HG03342 (cell line): ENCODE data around the gene MEI1.

Source experiments
- ATAC-seq: cut with Tn5 transposase; IDR thresholded peaks from one replicate; pipeline ENCODE4 v1.9.1; 2021; ENCODE audit warnings: mild to moderate bottlenecking, moderate library complexity; ENCODE audit not compliant: unreplicated experiment

MEI1 gene

GRCh38 chr22:41838842-41839618, 139.7 kb downstream of the MEI1 start:
- no peak for ATAC-seq

- ATAC-seq, result no peak
These were observed 140.9 kb downstream of the MEI1 start for GRCh38 chr22:41840216-41840615.

- ATAC-seq, result no peak
These were observed 141.9 kb downstream of the MEI1 start for GRCh38 chr22:41841085-41841712.

GRCh38 chr22:41842996-41843970, 144.0 kb downstream of the MEI1 start:
- ATAC-seq, result no peak

- no peak for ATAC-seq
These were observed 144.7 kb downstream of the MEI1 start for GRCh38 chr22:41844036-41844435.

- no peak for ATAC-seq
These were observed 145.2 kb downstream of the MEI1 start for GRCh38 chr22:41844513-41844912.

- no peak for ATAC-seq
These were observed 146.3 kb downstream of the MEI1 start for GRCh38 chr22:41845380-41846267.

GRCh38 chr22:41846268-41846987, 147.1 kb downstream of the MEI1 start:
- ATAC-seq, result no peak

GRCh38 chr22:41847300-41847699, 148.0 kb downstream of the MEI1 start:
- ATAC-seq, result no peak

GRCh38 chr22:41848468-41848867, 149.2 kb downstream of the MEI1 start:
- no peak for ATAC-seq
